ENCODE measurements around the gene TOP1. TPM values are rescaled to one million over a fixed set of nuclear protein-coding genes. Genes with fewer than 3 reads are reported as not detected.

Gene TOP1
- total RNA-seq, 1 donor from 2014 or later = 62.7 TPM

- CTCF ChIA-PET = interaction anchor here (1.5 kb wide), 1 partner anchor 99 kb away, joined by 7 read pairs; no protein-coding TSS in a partner anchor
These were observed 60.9 kb downstream of the TOP1 start for GRCh38 chr20:41089555-41089954.

DNA sequence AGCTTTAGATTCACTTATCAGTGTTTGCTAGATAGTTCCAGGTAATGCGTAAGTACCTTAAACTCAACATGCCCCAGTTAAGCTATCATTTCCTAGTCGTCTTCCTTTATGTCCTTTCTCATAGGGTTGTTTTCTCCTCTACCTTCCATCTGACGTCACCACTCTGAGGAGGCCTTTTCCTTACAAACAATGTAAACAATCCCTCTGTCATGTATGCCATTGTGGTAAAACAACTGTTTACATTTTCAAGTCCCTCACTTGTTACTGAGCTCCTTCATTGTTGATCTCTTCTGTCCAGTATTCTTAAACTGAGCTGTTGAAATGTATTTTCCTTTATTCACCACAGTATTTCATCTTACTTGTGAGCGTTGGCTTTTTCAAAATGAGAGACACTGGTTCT lies 63.3 kb downstream of the TOP1 start:
- intact Hi-C loops (cut with micrococcal nuclease) = loop anchor here (10.0 kb wide), 1 partner anchor 347 kb away; no protein-coding TSS in a partner anchor
- TF ChIP-seq CTCF (IDR thresholded peaks at IDR 0.05) = no peak
- DNase-seq (no peak), ATAC-seq (ENCODE audit: low read depth) (no peak)
- POLR2A ChIA-PET = no interaction called here
- H3K9me3 Mint-ChIP-seq = no peaks in the 10 kb centered on the region
- peaks cover 67% of the 10 kb centered on the region for H3K36me3 Mint-ChIP-seq (ENCODE audit: low read depth)
- CTCF ChIA-PET = interaction anchor here (1.1 to 8.7 kb wide), 2 partner anchors 120 to 123 kb away, joined by 3 to 94 read pairs; no protein-coding TSS in a partner anchor
- H3K27ac Mint-ChIP-seq = no peak overlapping the region
- no peaks in the 10 kb centered on the region for H3K4me1 Mint-ChIP-seq
- H3K27me3 Mint-ChIP-seq = no peaks in the 10 kb centered on the region
- H3K4me3 Mint-ChIP-seq = no peak overlapping the region

More at GRCh38 chr20:41089555-41089954, 60.9 kb downstream of the TOP1 start:
- POLR2A ChIA-PET = interaction anchor here (1.0 kb wide), 1 partner anchor 98 kb away, joined by 4 read pairs; no protein-coding TSS in a partner anchor
- H3K4me1 Mint-ChIP-seq = no peaks in the 10 kb centered on the region
- peaks cover 71% of the 10 kb centered on the region for H3K36me3 Mint-ChIP-seq (ENCODE audit: low read depth)
- DNase-seq = no peak
- H3K27me3 Mint-ChIP-seq = no peaks in the 10 kb centered on the region
- no peak for ATAC-seq (ENCODE audit: low read depth)
- no peak overlapping the region for H3K4me3 Mint-ChIP-seq
- no peak overlapping the region for H3K27ac Mint-ChIP-seq
- TF ChIP-seq CTCF (IDR thresholded peaks at IDR 0.05) = no peak
- intact Hi-C loops (cut with micrococcal nuclease) = no loop called here
- H3K9me3 Mint-ChIP-seq = no peaks in the 10 kb centered on the region

DNA sequence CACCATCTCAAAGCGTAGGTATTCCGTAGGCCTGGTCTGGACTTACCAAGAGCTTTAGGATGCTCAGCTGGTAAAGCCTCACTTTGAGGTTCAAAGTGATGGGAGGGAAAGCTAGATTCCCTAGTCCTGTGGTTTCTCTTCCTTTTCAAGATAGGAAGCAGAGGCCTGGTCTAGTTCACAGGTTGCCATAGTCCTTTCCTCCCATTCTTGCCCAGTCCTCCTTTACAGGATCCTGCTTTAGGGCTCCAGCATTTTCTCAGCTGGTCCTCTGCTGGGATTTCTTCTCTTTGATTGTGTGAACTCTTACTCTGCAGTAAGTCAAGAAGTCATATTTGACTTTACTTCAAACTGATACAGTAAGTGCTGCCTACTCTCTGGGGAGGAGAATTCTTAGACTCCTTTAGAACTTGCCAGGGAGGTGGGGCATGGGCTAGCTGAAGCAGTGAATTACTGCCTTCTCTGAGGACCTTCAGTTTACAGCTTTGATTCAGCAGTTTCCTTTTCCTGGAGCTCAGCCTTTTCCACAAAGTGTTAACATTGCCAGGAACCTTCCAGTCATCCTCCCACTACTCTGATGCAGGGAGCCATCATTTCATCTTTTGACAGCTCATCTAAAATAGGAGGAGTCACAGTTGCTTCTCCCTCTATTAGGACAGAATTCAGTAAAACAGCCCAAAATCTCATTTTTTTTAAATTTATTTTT lies 65.9 kb downstream of the TOP1 start:
- ChIA-PET CTCF (interaction anchor here (0.6 to 8.7 kb wide), 27 partner anchors 8 to 246 kb away, joined by 3 to 105 read pairs (median 5); partner anchors contain the start of gene LPIN3), POLR2A (interaction anchor here (2.3 kb wide), 1 partner anchor 104 kb away, joined by 11 read pairs; no protein-coding TSS in a partner anchor)
- no peak for ATAC-seq (ENCODE audit: low read depth)
- Mint-ChIP-seq H3K4me1 (no peaks in the 10 kb centered on the region), H3K27me3 (no peaks in the 10 kb centered on the region), H3K36me3 (ENCODE audit: low read depth) (peaks cover 71% of the 10 kb centered on the region), H3K27ac (no peak overlapping the region), H3K9me3 (no peaks in the 10 kb centered on the region), H3K4me3 (no peak overlapping the region)
- DNase-seq = no peak
- TF ChIP-seq CTCF (IDR thresholded peaks at IDR 0.05) = no peak
- intact Hi-C loops (cut with micrococcal nuclease) = loop anchor here (1.0 to 10.0 kb wide), 4 partner anchors 30 to 350 kb away; no protein-coding TSS in a partner anchor

- Mint-ChIP-seq H3K4me3 (no peak overlapping the region), H3K4me1 (no peaks in the 10 kb centered on the region), H3K27me3 (no peaks in the 10 kb centered on the region), H3K9me3 (no peaks in the 10 kb centered on the region), H3K36me3 (ENCODE audit: low read depth) (peaks cover 74% of the 10 kb centered on the region), H3K27ac (no peak overlapping the region)
- ChIA-PET CTCF (interaction anchor here (0.8 to 8.7 kb wide), 28 partner anchors 9 to 245 kb away, joined by 3 to 105 read pairs (median 4); partner anchors contain the start of gene LPIN3), POLR2A (interaction anchor here (0.6 to 2.3 kb wide), 3 partner anchors 16 to 104 kb away, joined by 3 to 11 read pairs (median 3); no protein-coding TSS in a partner anchor)
- intact Hi-C loops (cut with micrococcal nuclease) = loop anchor here (1.0 to 10.0 kb wide), 4 partner anchors 31 to 351 kb away; no protein-coding TSS in a partner anchor
- peak; percentile 26 for DNase-seq
- TF ChIP-seq CTCF (IDR thresholded peaks at IDR 0.05) = peak; percentile 84
- peak; percentile 69 for ATAC-seq (ENCODE audit: low read depth)
These were observed 66.7 kb downstream of the TOP1 start for GRCh38 chr20:41095110-41095969.

All from activated B cell treated with CpG ODN at 0.5 μM for 24 hours (primary cell).